Right lobe of liver (tissue), 4 donors: Measurements from ENCODE around the gene MRPL36.

ENCODE experiments used
- CTCF ChIP-seq, 4 donors: fragments of 200-600 bp in 3 of 4; fragments of 450-650 bp in 1 of 4; IDR thresholded peaks; one replicate each; pipeline versions ENCODE4 v1.5.1 to v1.8.0; 2016 to 2022; ENCODE audit warnings: antibody characterized with exemption in 4 of 4, mild to moderate bottlenecking in 2 of 4
- POLR2A ChIP-seq: fragments of 450-650 bp; IDR thresholded peaks from one replicate; pipeline ENCODE4 v1.6.1; 2017; ENCODE audit warnings: antibody characterized with exemption, mild to moderate bottlenecking
- donor health status: DM: no; HTN: no; CAD: no.
- donor health status: DM: no; HTN: no; CAD: no.
- donor health status: DM: no; HTN: yes; CAD: no.

DNA sequence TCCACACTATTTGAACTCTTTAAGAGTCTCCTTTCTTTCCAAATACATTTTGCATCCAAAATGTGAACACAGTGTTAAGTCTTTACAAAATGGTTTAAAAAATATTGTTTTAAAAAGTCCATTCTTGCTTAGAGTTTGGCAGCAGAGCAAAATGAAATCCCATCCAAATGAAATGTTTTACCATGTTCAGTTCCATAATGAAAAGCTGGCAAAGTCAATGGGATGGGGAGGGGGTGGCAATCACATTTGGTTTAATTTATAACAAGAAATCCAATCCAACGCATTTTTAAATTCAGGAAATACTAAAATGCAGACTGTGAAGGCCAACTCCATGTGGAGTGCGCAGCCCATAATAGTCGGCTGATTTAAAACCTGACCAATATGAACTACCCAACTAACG, 39.4 kb downstream of the MRPL36 start:
- no peak for TF ChIP-seq CTCF (IDR thresholded peaks at IDR 0.05)
- no peak for TF ChIP-seq POLR2A
